GM12878 (cell line): ENCODE measurements around the gene MYO10. TPM values are rescaled to one million over a fixed set of nuclear protein-coding genes. Genes with fewer than 3 reads are reported as not detected.

Experiments
- ATAC-seq: fragments of 200-7000 bp; cut with Tn5 transposase; 3 replicates; pipeline ENCODE4 v1.9.1; 2020; ENCODE audit warnings: mild to moderate bottlenecking, moderate library complexity
- BruUV-seq: library from RNA; stranded (reverse); fragments of 400-500 nt; replicated peaks from 2 replicates; lab custom pipeline; 2021; lab: Mats Ljungman, UMichigan
- CTCF ChIA-PET: fragments of 300-600 bp; sonication (Branson Sonifier 250); formaldehyde crosslinking; extraction: SDS; loops from one replicate; lab custom pipeline; 2021; ENCODE audit warnings: inconsistent platforms; lab: Yijun Ruan, JAX
- POLR2A ChIA-PET: fragments of 350-600 bp; formaldehyde crosslinking; extraction: SDS; loops from one replicate; lab custom pipeline; 2021; ENCODE audit warnings: inconsistent platforms; lab: Charles Lee
- RAD21 ChIA-PET: fragments of 300-600 bp; sonication (Branson Sonifier 250); formaldehyde crosslinking; loops from one replicate; lab custom pipeline; 2023; ENCODE audit warnings: antibody characterized with exemption; ENCODE audit not compliant: unreplicated experiment; lab: Charles Lee
- SMC1A ChIA-PET: fragments of 300-600 bp; sonication (Branson Sonifier 250); formaldehyde crosslinking; loops from one replicate; lab custom pipeline; 2023; ENCODE audit not compliant: unreplicated experiment, uncharacterized antibody; lab: Charles Lee
- DNase-seq: peaks from one replicate; pipeline ENCODE4 v3.0.0-alpha.2; 2011; ENCODE audit warnings: low read depth, low spot score
- FAIRE-seq: peaks from 3 replicates; lab custom pipeline; 2011; peaks lifted over from hg19 to GRCh38; lab: Jason Lieb, UNC
- H2AFZ ChIP-seq: 2 replicates; pipeline ENCODE4 v1.6.0; 2011; ENCODE audit warnings: low read depth, low read length, control low read depth; ENCODE audit not compliant: control insufficient read depth
- H3K27ac ChIP-seq: 2 replicates; pipeline ENCODE4 v1.5.1; 2011; ENCODE audit warnings: control low read depth; ENCODE audit not compliant: control insufficient read depth, insufficient read depth
- H3K27me3 ChIP-seq, 2 experiments: replicated peaks in 1 of 2; 2 replicates each; pipeline versions ENCODE4 v1.6.0 to v1.6.1; 2011; ENCODE audit warnings: low read length in 1 of 2; ENCODE audit not compliant: control insufficient read depth in 2 of 2, insufficient read depth in 2 of 2
- H3K36me3 ChIP-seq, 2 experiments: 2 replicates each; pipeline ENCODE4 v1.5.1; 2011; ENCODE audit warnings: low read length in 1 of 2; ENCODE audit not compliant: control insufficient read depth in 2 of 2, insufficient read depth in 2 of 2
- H3K4me1 ChIP-seq: 2 replicates; pipeline ENCODE4 v1.6.1; 2011; ENCODE audit warnings: mild to moderate bottlenecking, low read length, moderate library complexity, mixed read lengths; ENCODE audit not compliant: control insufficient read depth, insufficient read depth
- H3K4me2 ChIP-seq: 2 replicates; pipeline ENCODE4 v1.6.0; 2011; ENCODE audit warnings: control low read depth; ENCODE audit not compliant: control insufficient read depth, insufficient read depth
- H3K4me3 ChIP-seq: fragments of 200-600 bp; sonication (generic); 2 replicates; pipeline ENCODE4 v1.5.1; 2016
- H3K79me2 ChIP-seq: 2 replicates; pipeline ENCODE4 v1.6.0; 2011; ENCODE audit warnings: low read length; ENCODE audit not compliant: control insufficient read depth, insufficient read depth
- H3K9ac ChIP-seq: 2 replicates; pipeline ENCODE4 v1.8.0; 2011; ENCODE audit warnings: low read length, control low read depth, mixed read lengths; ENCODE audit not compliant: control insufficient read depth, insufficient read depth
- H3K9me3 ChIP-seq: replicated peaks from 3 replicates; pipeline ENCODE4 v1.5.1; 2011; ENCODE audit warnings: mild to moderate bottlenecking, low read length; ENCODE audit not compliant: control insufficient read depth, insufficient read depth
- H4K20me1 ChIP-seq: 2 replicates; pipeline ENCODE4 v1.6.0; 2011; ENCODE audit not compliant: control insufficient read depth, insufficient read depth
- HDAC6 ChIP-seq: fragments of 200-600 bp; sonication (generic); IDR thresholded peaks from one replicate; pipeline ENCODE4 v1.8.0; 2017; ENCODE audit warnings: antibody characterized with exemption; ENCODE audit not compliant: unreplicated experiment
- HDGF ChIP-seq: fragments of 450-650 bp; IDR thresholded peaks from 2 replicates; pipeline ENCODE4 v1.6.1; 2016; ENCODE audit warnings: antibody characterized with exemption
- IKZF2 ChIP-seq, 2 experiments: fragments of 450-650 bp; IDR thresholded peaks; 2 replicates each; pipeline ENCODE4 v1.6.1; 2017; ENCODE audit warnings: mild to moderate bottlenecking in 2 of 2, moderate library complexity in 2 of 2
- IRF3 ChIP-seq: fragments of 450-650 bp; IDR thresholded peaks from 2 replicates; pipeline ENCODE4 v1.6.1; 2014; ENCODE audit warnings: mild to moderate bottlenecking
- KDM1A ChIP-seq: fragments of 200-600 bp; sonication (generic); IDR thresholded peaks from 2 replicates; pipeline ENCODE4 v1.6.1; 2016; ENCODE audit warnings: borderline replicate concordance
- NR2F1 ChIP-seq: fragments of 450-650 bp; conservative IDR thresholded peaks from 2 replicates; pipeline ENCODE4 v1.6.1; 2017; ENCODE audit warnings: mild to moderate bottlenecking
- PAX5 ChIP-seq: IDR thresholded peaks from 2 replicates; pipeline ENCODE4 v1.6.1; 2011; ENCODE audit warnings: low read depth, low read length, borderline replicate concordance
- POLR2AphosphoS5 ChIP-seq: IDR thresholded peaks from 2 replicates; pipeline ENCODE4 v1.6.1; 2011; ENCODE audit warnings: mild to moderate bottlenecking, low read length, inconsistent platforms
- RAD51 ChIP-seq: fragments of 450-650 bp; IDR thresholded peaks from 2 replicates; pipeline ENCODE4 v1.6.1; 2016; ENCODE audit warnings: moderate library complexity, mild to moderate bottlenecking, inconsistent platforms
- SREBF2 ChIP-seq: IDR thresholded peaks from 2 replicates; pipeline ENCODE4 v1.6.1; 2012; ENCODE audit warnings: mild to moderate bottlenecking, low read length
- STAT1 ChIP-seq: fragments of 450-650 bp; conservative IDR thresholded peaks from 2 replicates; pipeline ENCODE4 v1.6.1; 2014; ENCODE audit warnings: antibody characterized with exemption, mild to moderate bottlenecking
- TCF3 ChIP-seq: IDR thresholded peaks from 2 replicates; pipeline ENCODE4 v1.6.1; 2012; ENCODE audit warnings: low read depth, mild to moderate bottlenecking, low read length, borderline replicate concordance; ENCODE audit not compliant: insufficient read depth
- USF2 ChIP-seq: IDR thresholded peaks from 2 replicates; pipeline ENCODE4 v1.6.1; 2011; ENCODE audit warnings: low read depth, low read length, improper control_type of control experiment, borderline replicate concordance
- YY1 ChIP-seq: IDR thresholded peaks from 2 replicates; pipeline ENCODE4 v1.6.1; 2011; ENCODE audit warnings: low read depth, mild to moderate bottlenecking, low read length
- ZBTB33 ChIP-seq: fragments of 450-650 bp; IDR thresholded peaks from 2 replicates; pipeline ENCODE4 v1.6.1; 2017; ENCODE audit warnings: mild to moderate bottlenecking
- WGBS: methylation state at CpG from one replicate; pipeline ENCODE4 v1.1.6; 2016; ENCODE audit warnings: low lambda C conversion rate; ENCODE audit not compliant: insufficient replicate concordance, insufficient coverage; ENCODE audit errors: missing lambda C conversion rate; 5-methylcytosine and 5-hydroxymethylcytosine counted together
- in situ Hi-C: fragments of 300-500 bp; cut with MboI; formaldehyde crosslinking; loops from 9 replicates; pipeline ENCODE4 v1.14.3; 2018; ENCODE audit warnings: mixed read lengths
- intact Hi-C: fragments of 100-400 bp; cut with micrococcal nuclease; formaldehyde crosslinking; loops from one replicate; pipeline ENCODE4 v1.14.2; 2022; ENCODE audit not compliant: unreplicated experiment
- polyA plus RNA-seq, 11 experiments: library from polyadenylated mRNA; depleted of rRNA in 4 of 11; unstranded in 6 of 11; stranded (reverse) in 5 of 11; fragments of >200 nt; fragmentation: Nextera tagmentation in 4 of 11; fragmentation: Illumina TruSeq in 1 of 11; extraction: Ambion mirVana in 4 of 11; extraction: Trizol in 1 of 11; gene quantifications; 1 replicate in 1 of 11; 2 replicates in 10 of 11; pipeline versions ENCODE4 v1.2.1 to v1.2.3, GENCODE V29; 2011 to 2016; ENCODE audit warnings: inconsistent platforms in 2 of 11, missing spikeins in 2 of 11, low read depth in 1 of 11
- total RNA-seq, 4 experiments: library from RNA; depleted of rRNA in 3 of 4; stranded (reverse); fragments of >200 nt in 3 of 4; fragmentation: Illumina TruSeq in 1 of 4; extraction: Trizol in 1 of 4; gene quantifications; 2 replicates each; pipeline versions ENCODE4 v1.2.1 to v1.2.3, GENCODE V29; 2013 to 2021

MYO10 gene
- total and polyA plus RNA-seq, 10 of the 15 experiments (the other 5 are each of a cell fraction or from before 2014, with no cell fraction given) = 0.02 to 0.77 (median 0.17) TPM

GRCh38 chr5:16644301-16644889, 291.7 kb downstream of the MYO10 start:
- 46% methylated on average over 11 of the region's 11 CpGs for WGBS
- ChIA-PET RAD21 (no interaction called here), CTCF (no interaction called here), SMC1A (no interaction called here), POLR2A (no interaction called here)
- ATAC-seq (no peak), DNase-seq (no peak), FAIRE-seq (no peak)
- Histone ChIP-seq H3K36me3 (no peaks in the 10 kb centered on the region), H3K9me3 (no peaks in the 10 kb centered on the region), H3K9ac (no peak overlapping the region), H2AFZ (no peak overlapping the region), H3K79me2 (no peaks in the 10 kb centered on the region), H3K4me2 (no peak overlapping the region), H3K4me1 (no peaks in the 10 kb centered on the region), H3K27me3 (no peaks in the 10 kb centered on the region), H3K27ac (no peak overlapping the region), H4K20me1 (no peaks in the 10 kb centered on the region), H3K4me3 (no peak overlapping the region)
- intact Hi-C loops (no loop called here), in situ Hi-C loops (no loop called here)
- no TSS peak for BruUV-seq
- no peak for TF ChIP-seq HDGF

GRCh38 chr5:16642867-16643266, 293.2 kb downstream of the MYO10 start:
- H3K79me2 ChIP-seq = no peaks in the 10 kb centered on the region
- no peaks in the 10 kb centered on the region for H3K36me3 ChIP-seq
- H4K20me1 ChIP-seq = no peaks in the 10 kb centered on the region
- no peaks in the 10 kb centered on the region for H3K9me3 ChIP-seq
- no peak overlapping the region for H2AFZ ChIP-seq
- intact Hi-C loops = no loop called here
- H3K27ac ChIP-seq = no peak overlapping the region
- H3K27me3 ChIP-seq = no peaks in the 10 kb centered on the region
- in situ Hi-C loops = no loop called here
- ChIA-PET SMC1A (no interaction called here), RAD21 (no interaction called here), POLR2A (no interaction called here), CTCF (interaction anchor here (0.6 to 0.7 kb wide), 3 partner anchors 29 to 1129 kb away, joined by 3 read pairs; no protein-coding TSS in a partner anchor)
- DNase-seq (no peak), FAIRE-seq (no peak), ATAC-seq (no peak)
- BruUV-seq = no TSS peak
- H3K4me1 ChIP-seq = no peaks in the 10 kb centered on the region
- H3K4me3 ChIP-seq = no peak overlapping the region
- WGBS = 11% methylated on average over 2 of the region's 2 CpGs
- no peak overlapping the region for H3K4me2 ChIP-seq
- H3K9ac ChIP-seq = no peak overlapping the region
- TF ChIP-seq NR2F1 = no peak
- TF ChIP-seq STAT1 = no peak
- TF ChIP-seq SREBF2 = no peak
- no peak for TF ChIP-seq TCF3
- no peak for TF ChIP-seq RAD51
- no peak for TF ChIP-seq IRF3
- no peak for TF ChIP-seq YY1
- TF ChIP-seq PAX5 = no peak
- TF ChIP-seq POLR2AphosphoS5 = no peak
- no peak for TF ChIP-seq IKZF2 (IDR thresholded peaks at IDR 0.05)
- no peak for TF ChIP-seq ZBTB33
- TF ChIP-seq HDAC6 = no peak
- TF ChIP-seq USF2 = no peak
- TF ChIP-seq KDM1A = no peak
